ENCODE data around the gene FILIP1. TPM values are rescaled to one million over a fixed set of nuclear protein-coding genes. Genes with fewer than 3 reads are reported as not detected.
A peak's percentile ranks its signal among the peaks of the same experiment; 100 is the strongest.

FILIP1 gene
- total and polyA plus RNA-seq, 2 donors from 2014 or later: 0.80 to 4.6 TPM

GRCh38 chr6:75286955-75287354 is 206.6 kb downstream of the FILIP1 start:
- Histone ChIP-seq H3K27me3 (ENCODE audit: control insufficient read depth, insufficient read depth, low read length) (no peaks in the 10 kb centered on the region), H3K9ac (ENCODE audit: low read length in 3 of 3) (no peak overlapping the region), H3K4me3 (ENCODE audit: low read length in 3 of 3) (no peak overlapping the region), H3K27ac (ENCODE audit: low read depth in 2 of 2, low read length in 2 of 2) (no peak overlapping the region), H3K4me1 (ENCODE audit: control insufficient read depth in 2 of 3, insufficient read depth in 2 of 3, low read depth in 1 of 3, low read length in 3 of 3) (peaks cover 0 to 5% (median 0%) of the 10 kb centered on the region in 3 donors), H3K36me3 (ENCODE audit: control insufficient read depth in 2 of 3, insufficient read depth in 3 of 3, low read length in 3 of 3) (no peaks in the 10 kb centered on the region), H3K9me3 (ENCODE audit: control insufficient read depth in 2 of 3, insufficient read depth in 1 of 3, low read length in 3 of 3) (no peaks in the 10 kb centered on the region)
- intact Hi-C loops (cut with DNase I): no loop called here
- FAIRE-seq (no peak), DNase-seq (no peak)
- no peak for TF ChIP-seq CTCF (IDR thresholded peaks at IDR 0.05; ENCODE audit: borderline replicate concordance, extremely low read depth, insufficient read depth)

GRCh38 chr6:75285283-75285639 is 208.3 kb downstream of the FILIP1 start:
- intact Hi-C loops (cut with DNase I): no loop called here
- H3K4me3 ChIP-seq (ENCODE audit: low read length in 3 of 3): peak overlapping the region; percentile 92 to 99 (median 98)
- H3K9ac ChIP-seq (ENCODE audit: low read length in 3 of 3): peak overlapping the region; percentile 71 to 95 (median 93)
- H3K36me3 ChIP-seq (ENCODE audit: control insufficient read depth in 2 of 3, insufficient read depth in 3 of 3, low read length in 3 of 3): no peaks in the 10 kb centered on the region
- peak overlapping the region; percentile 18 to 78 for H3K27ac ChIP-seq (ENCODE audit: low read depth in 2 of 2, low read length in 2 of 2)
- H3K9me3 ChIP-seq (ENCODE audit: control insufficient read depth in 2 of 3, insufficient read depth in 1 of 3, low read length in 3 of 3): no peaks in the 10 kb centered on the region
- H3K4me1 ChIP-seq (ENCODE audit: control insufficient read depth in 2 of 3, insufficient read depth in 2 of 3, low read depth in 1 of 3, low read length in 3 of 3): peaks cover 0 to 5% (median 3%) of the 10 kb centered on the region in 3 donors
- FAIRE-seq (no peak), DNase-seq (no peak)
- TF ChIP-seq CTCF (IDR thresholded peaks at IDR 0.05; ENCODE audit: borderline replicate concordance, extremely low read depth, insufficient read depth): no peak
- no peaks in the 10 kb centered on the region for H3K27me3 ChIP-seq (ENCODE audit: control insufficient read depth, insufficient read depth, low read length)

- peak; percentile 98 for FAIRE-seq
Measured at GRCh38 chr6:75284632-75285282, 208.8 kb downstream of the FILIP1 start, which contains the start of gene TMEM30A. Gene TMEM30A (minus strand): TSS chr6:75284792. CDS start chr6:75284638, 154 bp downstream.

More at GRCh38 chr6:75284632-75285282, 208.8 kb downstream of the FILIP1 start, which contains the start of gene TMEM30A:
- H3K9me3 ChIP-seq (ENCODE audit: control insufficient read depth in 2 of 3, insufficient read depth in 1 of 3, low read length in 3 of 3): no peaks in the 10 kb centered on the region
- intact Hi-C loops (cut with DNase I): no loop called here
- TF ChIP-seq CTCF (IDR thresholded peaks at IDR 0.05; ENCODE audit: borderline replicate concordance, extremely low read depth, insufficient read depth): no peak
- DNase-seq: peak; percentile 98 to 100 (median 98)
- no peaks in the 10 kb centered on the region for H3K36me3 ChIP-seq (ENCODE audit: control insufficient read depth in 2 of 3, insufficient read depth in 3 of 3, low read length in 3 of 3)
- H3K4me1 ChIP-seq (ENCODE audit: control insufficient read depth in 2 of 3, insufficient read depth in 2 of 3, low read depth in 1 of 3, low read length in 3 of 3): peaks cover 0 to 5% (median 3%) of the 10 kb centered on the region in 3 donors
- no peaks in the 10 kb centered on the region for H3K27me3 ChIP-seq (ENCODE audit: control insufficient read depth, insufficient read depth, low read length)
- H3K4me3 ChIP-seq (ENCODE audit: low read length in 3 of 3): peak within 1 kb of the TSS; percentile 96 to 99 (median 99)
- H3K27ac ChIP-seq (ENCODE audit: low read depth in 2 of 2, low read length in 2 of 2): peak within 1 kb of the TSS; percentile 90 to 92
- H3K9ac ChIP-seq (ENCODE audit: low read length in 3 of 3): peak within 1 kb of the TSS; percentile 95 to 97 (median 97)

All from kidney (tissue), 14 donors.